SK-N-SH (cell line): Measurements from ENCODE around the gene FYCO1. TPM values are rescaled to one million over a fixed set of nuclear protein-coding genes. Genes with fewer than 3 reads are reported as not detected.

Experiments used
- CTCF ChIA-PET: fragments of 300-600, 350-600 bp; formaldehyde crosslinking; extraction: SDS; loops from one replicate; lab custom pipeline; 2021; lab: Yijun Ruan, JAX
- POLR2A ChIA-PET: fragments of 350-600 bp; sonication (Branson Sonifier 250); formaldehyde crosslinking; extraction: SDS; loops from one replicate; lab custom pipeline; 2020; ENCODE audit warnings: antibody characterized with exemption, inconsistent platforms; lab: Yijun Ruan, JAX
- DNase-seq: peaks from one replicate; pipeline ENCODE4 v3.0.0; 2012
- H2AFZ ChIP-seq: fragments of 200-600 bp; sonication (generic); 2 replicates; pipeline ENCODE4 v1.8.1; 2016; ENCODE audit warnings: antibody characterized with exemption, mild to moderate bottlenecking, low read depth
- H3F3A ChIP-seq: fragments of 200-600 bp; sonication (generic); replicated peaks from 2 replicates; pipeline ENCODE3; 2016; ENCODE audit warnings: antibody characterized with exemption, mild to moderate bottlenecking; ENCODE audit not compliant: insufficient read depth
- H3K27ac ChIP-seq, 2 experiments: fragments of 200-500 bp in 1 of 2; fragments of 200-600 bp in 1 of 2; sonication (Bioruptor generic) in 1 of 2; sonication (generic), shearing (Covaris generic) in 1 of 2; 2 replicates each; pipeline versions ENCODE4 v1.5.1 to v1.6.1; 2014 to 2016; ENCODE audit warnings: low read depth in 2 of 2, inconsistent platforms in 1 of 2, low read length in 1 of 2, mild to moderate bottlenecking in 1 of 2, mixed read lengths in 1 of 2
- H3K27me3 ChIP-seq: fragments of 200-600 bp; sonication (generic), shearing (Covaris generic); 2 replicates; pipeline ENCODE4 v1.6.1; 2016; ENCODE audit warnings: mixed run types; ENCODE audit not compliant: insufficient read depth
- H3K36me3 ChIP-seq, 2 experiments: fragments of 200-500 bp in 1 of 2; fragments of 200-600 bp in 1 of 2; sonication (Bioruptor generic) in 1 of 2; sonication (generic) in 1 of 2; replicated peaks in 1 of 2; 2 replicates each; pipeline versions ENCODE3 to v1.5.1; 2014 to 2016; ENCODE audit warnings: low read length in 1 of 2, mild to moderate bottlenecking in 1 of 2; ENCODE audit not compliant: insufficient read depth in 2 of 2, control insufficient read depth in 1 of 2
- H3K4me1 ChIP-seq, 2 experiments: fragments of 200-500 bp in 1 of 2; fragments of 200-600 bp in 1 of 2; sonication (Bioruptor generic) in 1 of 2; sonication (generic), shearing (Covaris generic) in 1 of 2; 2 replicates each; pipeline versions ENCODE4 v1.5.1 to v1.6.1; 2014 to 2016; ENCODE audit warnings: low read depth in 1 of 2, low read length in 1 of 2, mixed run types in 1 of 2; ENCODE audit not compliant: insufficient read depth in 2 of 2, control insufficient read depth in 1 of 2
- H3K4me2 ChIP-seq: fragments of 200-600 bp; sonication (generic), shearing (Covaris generic); 2 replicates; pipeline ENCODE4 v1.6.1; 2017; ENCODE audit warnings: mixed run types
- H3K4me3 ChIP-seq, 2 experiments: fragments of 200-500 bp in 1 of 2; fragments of 200-600 bp in 1 of 2; sonication (Bioruptor generic) in 1 of 2; sonication (generic), shearing (Covaris generic) in 1 of 2; 2 replicates each; pipeline versions ENCODE4 v1.5.1 to v1.8.1; 2014 to 2016; ENCODE audit warnings: low read depth in 2 of 2, inconsistent platforms in 1 of 2, low read length in 1 of 2, mild to moderate bottlenecking in 1 of 2, mixed read lengths in 1 of 2, moderate library complexity in 1 of 2
- H3K79me2 ChIP-seq: fragments of 200-600 bp; sonication (generic); 2 replicates; pipeline ENCODE4 v1.8.1; 2017; ENCODE audit warnings: mild to moderate bottlenecking; ENCODE audit not compliant: insufficient read depth
- H3K9ac ChIP-seq: fragments of 200-600 bp; sonication (generic); 2 replicates; pipeline ENCODE4 v1.6.1; 2017; ENCODE audit warnings: mixed run types
- H3K9me2 ChIP-seq: fragments of 200-600 bp; sonication (generic); 2 replicates; pipeline ENCODE4 v1.6.1; 2017; ENCODE audit warnings: mixed run types
- H3K9me3 ChIP-seq: fragments of 200-600 bp; sonication (generic); 2 replicates; pipeline ENCODE4 v1.6.1; 2017; ENCODE audit warnings: mixed run types, mild to moderate bottlenecking, moderate library complexity
- H4K20me1 ChIP-seq: fragments of 200-600 bp; sonication (generic); 2 replicates; pipeline ENCODE4 v1.6.1; 2017; ENCODE audit warnings: mild to moderate bottlenecking, mixed run types; ENCODE audit not compliant: insufficient read depth
- CHD2 ChIP-seq: fragments of 150-350 bp; IDR thresholded peaks from 2 replicates; pipeline ENCODE4 v1.6.1; 2018; ENCODE audit warnings: low read length; ENCODE audit not compliant: partially characterized antibody
- CTCF ChIP-seq: fragments of 200-600 bp; sonication (generic); IDR thresholded peaks from 2 replicates; pipeline ENCODE4 v1.6.1; 2017; ENCODE audit warnings: antibody characterized with exemption, mild to moderate bottlenecking, moderate library complexity
- ELF1 ChIP-seq: IDR thresholded peaks from 2 replicates; pipeline ENCODE4 v1.4.0; 2012
- FOXJ3 ChIP-seq: sonication (generic); formaldehyde crosslinking; IDR thresholded peaks from 2 replicates; pipeline ENCODE4 v1.5.1; 2020; ENCODE audit warnings: mild to moderate bottlenecking, missing genetic modification reagents
- MAX ChIP-seq: IDR thresholded peaks from 2 replicates; pipeline ENCODE4 v1.4.0; 2012; ENCODE audit warnings: low read depth
- MEF2A ChIP-seq: IDR thresholded peaks from 2 replicates; pipeline ENCODE4 v1.4.0; 2012; ENCODE audit warnings: low read depth, borderline replicate concordance
- MXI1 ChIP-seq: IDR thresholded peaks from 2 replicates; pipeline ENCODE4 v1.6.1; 2012; ENCODE audit warnings: mild to moderate bottlenecking, low read depth, low read length, improper control_type of control experiment
- PBX3 ChIP-seq: IDR thresholded peaks from 2 replicates; pipeline ENCODE4; 2012
- POLR2AphosphoS5 ChIP-seq: IDR thresholded peaks from 2 replicates; pipeline ENCODE4 v1.6.1; 2012; ENCODE audit warnings: low read depth, low read length
- RAD21 ChIP-seq: IDR thresholded peaks from 2 replicates; pipeline ENCODE4 v1.6.1; 2012; ENCODE audit warnings: mild to moderate bottlenecking, low read length
- RCOR1 ChIP-seq: fragments of 150-350 bp; IDR thresholded peaks from 2 replicates; pipeline ENCODE4 v1.6.1; 2017; ENCODE audit warnings: antibody characterized with exemption, low read length
- RXRA ChIP-seq: IDR thresholded peaks from 2 replicates; pipeline ENCODE4 v1.4.0; 2012; ENCODE audit warnings: low read depth, mild to moderate bottlenecking, borderline replicate concordance
- SIN3A ChIP-seq: IDR thresholded peaks from 2 replicates; pipeline ENCODE4 v1.6.1; 2012; ENCODE audit warnings: low read depth, mild to moderate bottlenecking, low read length, moderate library complexity, borderline replicate concordance
- SMC3 ChIP-seq: IDR thresholded peaks from 2 replicates; pipeline ENCODE4 v1.6.1; 2012; ENCODE audit warnings: low read depth, low read length, improper control_type of control experiment
- TAF1 ChIP-seq: IDR thresholded peaks from 2 replicates; pipeline ENCODE4 v1.6.1; 2012; ENCODE audit warnings: low read depth, mild to moderate bottlenecking, low read length, moderate library complexity, borderline replicate concordance
- TCF12 ChIP-seq: IDR thresholded peaks from 2 replicates; pipeline ENCODE4 v1.4.0; 2012
- USF1 ChIP-seq: IDR thresholded peaks from 2 replicates; pipeline ENCODE4 v1.4.0; 2012; ENCODE audit warnings: low read depth, borderline replicate concordance
- YY1 ChIP-seq: IDR thresholded peaks from 2 replicates; pipeline ENCODE4 v1.4.0; 2012; ENCODE audit warnings: low read depth, mild to moderate bottlenecking
- WGBS: methylation state at CpG from one replicate; pipeline ENCODE4 v1.1.6; 2017; ENCODE audit warnings: low lambda C conversion rate; 5-methylcytosine and 5-hydroxymethylcytosine counted together
- polyA plus RNA-seq, 3 experiments: library from polyadenylated mRNA; depleted of rRNA; stranded (reverse); fragments of >200 nt; gene quantifications; 2 replicates each; pipeline ENCODE4 v1.2.3, GENCODE V29; 2012
- TF ChIP-seq, protein P1 (sequence below): IDR thresholded peaks from 2 replicates; pipeline ENCODE4 v1.6.1; 2012; ENCODE audit warnings: mild to moderate bottlenecking, low read depth, low read length, moderate library complexity
- TF ChIP-seq, protein P2 (sequence below): fragments of 150-350 bp; IDR thresholded peaks from 2 replicates; pipeline ENCODE4 v1.6.1; 2016; ENCODE audit warnings: mild to moderate bottlenecking, low read depth, low read length

Gene FYCO1
- polyA plus RNA-seq, 1 of the 3 experiments (the other 2 are of a cell fraction) = 5.5 TPM

- DNase-seq = no peak
- Histone ChIP-seq H3K4me2 (no peak overlapping the region), H3K9me2 (no peaks in the 10 kb centered on the region), H3K4me3 (no peak overlapping the region), H3F3A (no peaks in the 10 kb centered on the region), H3K27me3 (no peaks in the 10 kb centered on the region), H3K9ac (no peak overlapping the region), H3K36me3 (peaks cover 3 to 56% of the 10 kb centered on the region in 2 experiments), H4K20me1 (no peaks in the 10 kb centered on the region), H3K4me1 (peaks cover 0 to 13% of the 10 kb centered on the region in 2 experiments; a peak in 1 of 4 replicates), H3K79me2 (no peaks in the 10 kb centered on the region), H2AFZ (no peak overlapping the region), H3K9me3 (no peaks in the 10 kb centered on the region), H3K27ac (no peak overlapping the region)
- POLR2A ChIA-PET = no interaction called here
- TF ChIP-seq RXRA (no peak), USF1 (no peak), ELF1 (no peak), RAD21 (no peak), SMC3 (no peak), CTCF (no peak), FOXJ3 (CRISPR knock-in tag) (no peak), YY1 (no peak), MXI1 (no peak), MAX (no peak), RCOR1 (no peak), PBX3 (no peak), TCF12 (no peak), POLR2AphosphoS5 (no peak), CHD2 (no peak), MEF2A (no peak), SIN3A (no peak), TAF1 (no peak)
- TF ChIP-seq, protein P1, sequence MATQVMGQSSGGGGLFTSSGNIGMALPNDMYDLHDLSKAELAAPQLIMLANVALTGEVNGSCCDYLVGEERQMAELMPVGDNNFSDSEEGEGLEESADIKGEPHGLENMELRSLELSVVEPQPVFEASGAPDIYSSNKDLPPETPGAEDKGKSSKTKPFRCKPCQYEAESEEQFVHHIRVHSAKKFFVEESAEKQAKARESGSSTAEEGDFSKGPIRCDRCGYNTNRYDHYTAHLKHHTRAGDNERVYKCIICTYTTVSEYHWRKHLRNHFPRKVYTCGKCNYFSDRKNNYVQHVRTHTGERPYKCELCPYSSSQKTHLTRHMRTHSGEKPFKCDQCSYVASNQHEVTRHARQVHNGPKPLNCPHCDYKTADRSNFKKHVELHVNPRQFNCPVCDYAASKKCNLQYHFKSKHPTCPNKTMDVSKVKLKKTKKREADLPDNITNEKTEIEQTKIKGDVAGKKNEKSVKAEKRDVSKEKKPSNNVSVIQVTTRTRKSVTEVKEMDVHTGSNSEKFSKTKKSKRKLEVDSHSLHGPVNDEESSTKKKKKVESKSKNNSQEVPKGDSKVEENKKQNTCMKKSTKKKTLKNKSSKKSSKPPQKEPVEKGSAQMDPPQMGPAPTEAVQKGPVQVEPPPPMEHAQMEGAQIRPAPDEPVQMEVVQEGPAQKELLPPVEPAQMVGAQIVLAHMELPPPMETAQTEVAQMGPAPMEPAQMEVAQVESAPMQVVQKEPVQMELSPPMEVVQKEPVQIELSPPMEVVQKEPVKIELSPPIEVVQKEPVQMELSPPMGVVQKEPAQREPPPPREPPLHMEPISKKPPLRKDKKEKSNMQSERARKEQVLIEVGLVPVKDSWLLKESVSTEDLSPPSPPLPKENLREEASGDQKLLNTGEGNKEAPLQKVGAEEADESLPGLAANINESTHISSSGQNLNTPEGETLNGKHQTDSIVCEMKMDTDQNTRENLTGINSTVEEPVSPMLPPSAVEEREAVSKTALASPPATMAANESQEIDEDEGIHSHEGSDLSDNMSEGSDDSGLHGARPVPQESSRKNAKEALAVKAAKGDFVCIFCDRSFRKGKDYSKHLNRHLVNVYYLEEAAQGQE = no peak
- TF ChIP-seq, protein P2, sequence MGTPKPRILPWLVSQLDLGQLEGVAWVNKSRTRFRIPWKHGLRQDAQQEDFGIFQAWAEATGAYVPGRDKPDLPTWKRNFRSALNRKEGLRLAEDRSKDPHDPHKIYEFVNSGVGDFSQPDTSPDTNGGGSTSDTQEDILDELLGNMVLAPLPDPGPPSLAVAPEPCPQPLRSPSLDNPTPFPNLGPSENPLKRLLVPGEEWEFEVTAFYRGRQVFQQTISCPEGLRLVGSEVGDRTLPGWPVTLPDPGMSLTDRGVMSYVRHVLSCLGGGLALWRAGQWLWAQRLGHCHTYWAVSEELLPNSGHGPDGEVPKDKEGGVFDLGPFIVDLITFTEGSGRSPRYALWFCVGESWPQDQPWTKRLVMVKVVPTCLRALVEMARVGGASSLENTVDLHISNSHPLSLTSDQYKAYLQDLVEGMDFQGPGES = no peak
- 100% methylated on average over 3 of the region's 3 CpGs for WGBS
- CTCF ChIA-PET = interaction anchor here (1.1 kb wide), 1 partner anchor 131 kb away, joined by 5 read pairs; no protein-coding TSS in a partner anchor
These were observed 48.7 kb downstream of the FYCO1 start for GRCh38 chr3:45946875-45947274.
